ENCODE data around the gene AGFG2.

Gene AGFG2

GRCh38 chr7:100588438-100588837 is 49.4 kb downstream of the AGFG2 start:
- peak; percentile 59 for DNase-seq

GRCh38 chr7:100589341-100589947 is 50.4 kb downstream of the AGFG2 start:
- no peak for DNase-seq

GRCh38 chr7:100590077-100590737 is 51.2 kb downstream of the AGFG2 start:
- DNase-seq, result no peak

- DNase-seq, result no peak
Measured at GRCh38 chr7:100591596-100591995, 52.6 kb downstream of the AGFG2 start.

GRCh38 chr7:100595188-100595587 is 56.2 kb downstream of the AGFG2 start:
- DNase-seq, result no peak

- no peak for DNase-seq
Measured at GRCh38 chr7:100598425-100598824, 59.4 kb downstream of the AGFG2 start.

- no peak for DNase-seq
Measured at GRCh38 chr7:100599911-100600729, 61.1 kb downstream of the AGFG2 start.

- no peak for DNase-seq
Measured at GRCh38 chr7:100600730-100601038, 61.7 kb downstream of the AGFG2 start.

- DNase-seq, result no peak
Measured at GRCh38 chr7:100602889-100603725, 64.1 kb downstream of the AGFG2 start.

GRCh38 chr7:100603726-100604027 is 64.7 kb downstream of the AGFG2 start:
- peak; percentile 21 for DNase-seq

GRCh38 chr7:100604028-100604975 is 65.3 kb downstream of the AGFG2 start:
- peak; percentile 82 for DNase-seq

GRCh38 chr7:100604976-100605911 is 66.2 kb downstream of the AGFG2 start:
- no peak for DNase-seq

GRCh38 chr7:100606313-100606712 is 67.3 kb downstream of the AGFG2 start:
- no peak for DNase-seq

- DNase-seq, result no peak
Measured at GRCh38 chr7:100607111-100607510, 68.1 kb downstream of the AGFG2 start.

GRCh38 chr7:100609958-100610357 is 71.0 kb downstream of the AGFG2 start:
- DNase-seq, result no peak

GRCh38 chr7:100611983-100612729 is 73.2 kb downstream of the AGFG2 start, which contains the start of gene MOSPD3:
MOSPD3 (plus strand) TSS chr7:100612540; CDS start chr7:100612792, 252 bp downstream.
- peak; percentile 99 for DNase-seq

GRCh38 chr7:100612730-100613390 is 73.9 kb downstream of the AGFG2 start:
- peak; percentile 44 for DNase-seq

GRCh38 chr7:100613412-100614175 is 74.6 kb downstream of the AGFG2 start:
- DNase-seq, result no peak
